ENCODE data around the gene NUDT2.
"Not testable (repeated sequence)": the region's sequence is repeated elsewhere in the genome, so short reads cannot be mapped to it uniquely, and the experiment has no call there.

The NUDT2 gene

DNA sequence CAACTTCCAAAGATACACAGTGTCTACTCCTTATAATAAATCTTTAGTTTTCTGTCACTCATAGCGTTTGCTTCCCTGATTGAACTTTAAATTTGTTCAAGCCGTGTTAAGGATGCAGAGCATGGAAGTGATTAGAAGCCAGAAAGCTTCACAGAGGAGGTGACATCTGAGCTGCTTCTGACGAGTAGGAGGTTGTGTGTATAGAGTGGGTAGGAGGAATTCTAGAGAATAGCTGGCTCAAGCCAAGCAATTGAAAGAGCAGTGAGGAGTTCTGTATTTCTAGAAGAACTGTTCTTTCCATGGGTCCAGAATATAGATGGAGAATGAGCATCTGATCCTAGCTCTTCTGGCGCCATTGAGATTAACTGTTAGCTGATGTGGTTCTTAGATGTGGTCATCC is 6.0 kb downstream of the NUDT2 start:
- Histone ChIP-seq H3K36me3 (peaks cover 20% of the 10 kb centered on the region), H3K27ac (no peak overlapping the region), H3K4me3 (ENCODE audit: low read depth in 1 of 2, low read length in 1 of 2) (no peak overlapping the region), H3K27me3 (no peaks in the 10 kb centered on the region), H3K4me1 (ENCODE audit: control insufficient read depth in 1 of 2, insufficient read depth in 1 of 2, low read depth in 1 of 2, low read length in 1 of 2) (peaks cover 1 to 3% of the 10 kb centered on the region in 2 experiments), H3K9me3 (no peaks in the 10 kb centered on the region)
- TF ChIP-seq, protein P1, sequence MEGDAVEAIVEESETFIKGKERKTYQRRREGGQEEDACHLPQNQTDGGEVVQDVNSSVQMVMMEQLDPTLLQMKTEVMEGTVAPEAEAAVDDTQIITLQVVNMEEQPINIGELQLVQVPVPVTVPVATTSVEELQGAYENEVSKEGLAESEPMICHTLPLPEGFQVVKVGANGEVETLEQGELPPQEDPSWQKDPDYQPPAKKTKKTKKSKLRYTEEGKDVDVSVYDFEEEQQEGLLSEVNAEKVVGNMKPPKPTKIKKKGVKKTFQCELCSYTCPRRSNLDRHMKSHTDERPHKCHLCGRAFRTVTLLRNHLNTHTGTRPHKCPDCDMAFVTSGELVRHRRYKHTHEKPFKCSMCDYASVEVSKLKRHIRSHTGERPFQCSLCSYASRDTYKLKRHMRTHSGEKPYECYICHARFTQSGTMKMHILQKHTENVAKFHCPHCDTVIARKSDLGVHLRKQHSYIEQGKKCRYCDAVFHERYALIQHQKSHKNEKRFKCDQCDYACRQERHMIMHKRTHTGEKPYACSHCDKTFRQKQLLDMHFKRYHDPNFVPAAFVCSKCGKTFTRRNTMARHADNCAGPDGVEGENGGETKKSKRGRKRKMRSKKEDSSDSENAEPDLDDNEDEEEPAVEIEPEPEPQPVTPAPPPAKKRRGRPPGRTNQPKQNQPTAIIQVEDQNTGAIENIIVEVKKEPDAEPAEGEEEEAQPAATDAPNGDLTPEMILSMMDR (IDR thresholded peaks at IDR 0.05): no peak

DNA sequence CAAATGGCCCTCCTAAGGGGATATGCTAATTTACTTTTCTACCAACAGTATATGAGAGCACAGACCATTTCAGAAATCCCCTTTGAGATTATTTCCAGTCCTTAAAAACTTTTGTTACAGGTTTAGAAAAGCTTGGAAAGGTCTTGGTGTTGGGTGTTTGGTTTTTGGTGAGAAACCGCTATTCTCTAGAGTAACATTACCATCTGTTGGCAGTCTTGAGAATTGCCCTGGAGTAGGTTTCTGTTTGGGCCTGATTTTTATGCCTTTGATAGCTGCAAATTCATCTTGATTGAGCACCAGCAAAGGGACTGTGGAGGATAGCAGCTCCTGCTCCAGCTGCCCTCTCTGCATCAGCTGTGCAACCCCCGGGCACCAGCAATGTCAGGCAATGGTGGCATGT is 8.0 kb downstream of the NUDT2 start:
- Histone ChIP-seq H3K9me3 (no peaks in the 10 kb centered on the region), H3K27me3 (no peaks in the 10 kb centered on the region), H3K4me3 (ENCODE audit: low read depth in 1 of 2, low read length in 1 of 2) (no peak overlapping the region), H3K4me1 (ENCODE audit: control insufficient read depth in 1 of 2, insufficient read depth in 1 of 2, low read depth in 1 of 2, low read length in 1 of 2) (no peaks in the 10 kb centered on the region), H3K27ac (no peak overlapping the region), H3K36me3 (peaks cover 40% of the 10 kb centered on the region)
- TF ChIP-seq, protein P1 (IDR thresholded peaks at IDR 0.05): no peak

DNA sequence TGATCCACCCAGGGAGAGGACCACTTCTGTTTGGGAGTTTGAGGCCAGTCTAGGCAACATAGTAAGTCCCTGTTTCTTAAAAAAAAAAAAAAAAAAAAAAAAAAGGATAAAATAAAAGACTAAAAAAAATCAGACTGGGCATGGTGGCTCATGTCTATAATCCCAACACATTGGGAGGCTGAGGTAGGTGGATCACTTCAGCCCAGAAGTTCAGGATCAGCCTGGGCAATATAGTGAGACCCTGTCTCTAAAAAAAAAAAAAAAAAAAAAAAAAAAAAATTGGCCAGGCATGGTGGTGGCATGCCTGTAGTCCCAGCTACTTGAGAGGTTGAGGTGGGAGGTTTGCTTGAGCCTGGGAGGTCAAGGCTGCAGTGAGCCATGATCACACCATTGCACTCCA is 8.7 kb downstream of the NUDT2 start:
- peaks cover 47% of the 10 kb centered on the region for H3K36me3 ChIP-seq
- H3K27me3 ChIP-seq; H3K4me3 ChIP-seq (ENCODE audit: low read depth in 1 of 2, low read length in 1 of 2); H3K4me1 ChIP-seq (ENCODE audit: control insufficient read depth in 1 of 2, insufficient read depth in 1 of 2, low read depth in 1 of 2, low read length in 1 of 2); H3K27ac ChIP-seq; H3K9me3 ChIP-seq: not testable (repeated sequence)

DNA sequence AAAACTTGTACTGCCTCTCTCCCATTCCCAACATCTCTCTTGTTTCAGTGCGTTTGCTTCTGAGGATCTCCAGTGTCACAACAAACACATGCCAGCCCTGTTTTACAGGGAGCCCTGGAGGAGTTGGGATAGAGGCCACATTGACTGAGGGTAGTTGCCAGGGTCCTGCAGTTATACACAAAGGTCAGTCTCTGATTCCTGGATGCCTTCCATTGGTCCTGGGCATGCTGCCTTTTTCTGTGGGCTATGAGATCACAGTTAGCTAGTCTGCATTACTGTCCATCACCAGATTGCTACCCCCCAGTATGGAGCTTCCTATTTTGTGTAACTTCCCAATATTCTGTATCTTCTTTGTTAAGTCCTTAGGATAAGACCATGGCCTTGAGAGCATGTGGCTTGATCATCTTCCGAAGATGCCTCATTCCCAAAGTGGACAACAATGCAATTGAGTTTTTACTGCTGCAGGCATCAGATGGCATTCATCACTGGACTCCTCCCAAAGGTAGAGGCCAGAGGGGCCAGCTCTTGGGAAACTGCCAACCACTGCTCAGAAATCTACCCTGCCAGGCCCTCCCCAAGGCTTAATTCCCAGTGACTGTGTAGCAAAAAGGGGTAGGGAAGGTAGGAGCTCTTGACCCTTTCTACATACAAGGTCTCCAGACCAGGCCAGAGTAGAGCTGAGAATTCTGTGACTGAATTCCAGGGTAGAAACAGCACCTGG is 9.5 kb downstream of the NUDT2 start:
- no peak overlapping the region for H3K27ac ChIP-seq
- H3K4me1 ChIP-seq (ENCODE audit: control insufficient read depth in 1 of 2, insufficient read depth in 1 of 2, low read depth in 1 of 2, low read length in 1 of 2): no peaks in the 10 kb centered on the region
- peaks cover 54% of the 10 kb centered on the region for H3K36me3 ChIP-seq
- H3K4me3 ChIP-seq (ENCODE audit: low read depth in 1 of 2, low read length in 1 of 2): no peak overlapping the region
- H3K9me3 ChIP-seq: no peaks in the 10 kb centered on the region
- H3K27me3 ChIP-seq: no peaks in the 10 kb centered on the region
- TF ChIP-seq, protein P1 (IDR thresholded peaks at IDR 0.05): no peak

DNA sequence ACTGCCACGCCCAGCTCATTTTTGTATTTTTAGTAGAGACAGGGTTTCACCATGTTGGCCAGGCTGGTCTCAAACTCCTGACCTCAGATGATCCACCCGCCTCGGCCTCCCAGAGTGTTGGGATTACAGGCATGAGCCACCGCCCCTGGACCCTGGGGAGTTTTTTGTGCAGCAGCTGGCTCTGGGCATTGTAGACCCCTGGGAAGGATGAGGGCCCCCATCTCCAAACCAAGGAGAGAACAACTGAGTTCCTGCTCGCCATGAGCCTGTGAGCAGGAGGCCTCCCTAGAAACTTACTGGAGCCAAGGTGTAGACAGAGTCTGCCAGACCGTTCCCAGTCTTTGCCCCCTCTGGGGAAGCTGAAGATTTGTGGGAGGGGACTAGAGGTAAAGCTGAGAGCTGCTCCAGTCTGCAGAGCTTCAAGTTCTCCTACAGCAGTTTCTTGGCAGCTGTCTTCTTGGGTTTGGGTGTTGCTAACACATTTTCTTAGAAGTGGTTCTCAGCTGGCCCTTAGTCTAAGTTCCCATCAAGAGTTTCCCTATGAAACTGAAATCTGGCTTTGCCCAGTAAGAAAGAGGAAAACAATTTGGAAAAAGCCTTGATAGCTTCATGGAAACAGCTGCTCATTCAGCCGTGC is 12.4 kb downstream of the NUDT2 start:
- Histone ChIP-seq H3K4me3 (ENCODE audit: low read depth in 1 of 2, low read length in 1 of 2) (no peak overlapping the region), H3K4me1 (ENCODE audit: control insufficient read depth in 1 of 2, insufficient read depth in 1 of 2, low read depth in 1 of 2, low read length in 1 of 2) (no peaks in the 10 kb centered on the region), H3K36me3 (peaks cover 75% of the 10 kb centered on the region), H3K27me3 (no peaks in the 10 kb centered on the region), H3K27ac (no peak overlapping the region), H3K9me3 (no peaks in the 10 kb centered on the region)
- TF ChIP-seq, protein P1 (IDR thresholded peaks at IDR 0.05): no peak

DNA sequence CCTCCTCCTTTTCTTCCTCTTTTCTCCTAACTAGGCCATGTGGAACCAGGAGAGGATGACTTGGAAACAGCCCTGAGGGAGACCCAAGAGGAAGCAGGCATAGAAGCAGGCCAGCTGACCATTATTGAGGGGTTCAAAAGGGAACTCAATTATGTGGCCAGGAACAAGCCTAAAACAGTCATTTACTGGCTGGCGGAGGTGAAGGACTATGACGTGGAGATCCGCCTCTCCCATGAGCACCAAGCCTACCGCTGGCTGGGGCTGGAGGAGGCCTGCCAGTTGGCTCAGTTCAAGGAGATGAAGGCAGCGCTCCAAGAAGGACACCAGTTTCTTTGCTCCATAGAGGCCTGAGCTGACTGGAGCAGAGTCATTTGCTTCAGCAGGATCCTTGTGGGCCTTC is 13.7 kb downstream of the NUDT2 start:
- TF ChIP-seq, protein P1 (IDR thresholded peaks at IDR 0.05): no peak
- Histone ChIP-seq H3K4me3 (ENCODE audit: low read depth in 1 of 2, low read length in 1 of 2) (no peak overlapping the region), H3K27ac (no peak overlapping the region), H3K36me3 (peaks cover 78% of the 10 kb centered on the region), H3K4me1 (ENCODE audit: control insufficient read depth in 1 of 2, insufficient read depth in 1 of 2, low read depth in 1 of 2, low read length in 1 of 2) (no peaks in the 10 kb centered on the region), H3K27me3 (no peaks in the 10 kb centered on the region), H3K9me3 (no peaks in the 10 kb centered on the region)

Measured in neutrophil (primary cell).